Hippocampal formation (tissue), 2 donors: ENCODE results near the gene ARSG.
A peak's percentile ranks its signal among the peaks of the same experiment; 100 is the strongest.

ENCODE experiments used
- DNase-seq, 2 donors: peaks; one replicate each; lab custom pipeline; 2025; lab: John Stamatoyannopoulos, UW

Gene ARSG

GRCh38 chr17:68377771-68378267 lies 86.5 kb downstream of the ARSG start:
- no peak for DNase-seq

GRCh38 chr17:68378268-68379176 lies 87.2 kb downstream of the ARSG start:
- DNase-seq, result peak in 1 of 2 donors; percentile 7

DNA sequence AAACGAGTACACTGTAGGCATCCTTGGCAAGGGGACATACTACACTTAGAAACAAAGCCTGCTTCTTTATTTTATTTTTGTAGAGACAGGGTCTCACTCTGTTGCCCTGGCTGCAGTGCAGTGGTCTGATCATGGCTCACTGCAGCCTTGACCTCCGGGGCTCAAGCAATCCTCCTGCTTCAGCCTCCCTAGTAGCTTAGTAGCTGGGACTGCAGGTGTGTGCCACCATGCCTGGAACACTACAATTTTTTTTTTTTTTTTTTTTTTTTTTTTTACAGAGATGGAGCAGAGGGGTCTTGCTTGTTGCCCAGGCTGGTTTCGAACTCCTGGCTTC lies 87.8 kb downstream of the ARSG start:
- DNase-seq, result no peak

- DNase-seq, result no peak
These were observed 88.7 kb downstream of the ARSG start for GRCh38 chr17:68379692-68380677.

DNA sequence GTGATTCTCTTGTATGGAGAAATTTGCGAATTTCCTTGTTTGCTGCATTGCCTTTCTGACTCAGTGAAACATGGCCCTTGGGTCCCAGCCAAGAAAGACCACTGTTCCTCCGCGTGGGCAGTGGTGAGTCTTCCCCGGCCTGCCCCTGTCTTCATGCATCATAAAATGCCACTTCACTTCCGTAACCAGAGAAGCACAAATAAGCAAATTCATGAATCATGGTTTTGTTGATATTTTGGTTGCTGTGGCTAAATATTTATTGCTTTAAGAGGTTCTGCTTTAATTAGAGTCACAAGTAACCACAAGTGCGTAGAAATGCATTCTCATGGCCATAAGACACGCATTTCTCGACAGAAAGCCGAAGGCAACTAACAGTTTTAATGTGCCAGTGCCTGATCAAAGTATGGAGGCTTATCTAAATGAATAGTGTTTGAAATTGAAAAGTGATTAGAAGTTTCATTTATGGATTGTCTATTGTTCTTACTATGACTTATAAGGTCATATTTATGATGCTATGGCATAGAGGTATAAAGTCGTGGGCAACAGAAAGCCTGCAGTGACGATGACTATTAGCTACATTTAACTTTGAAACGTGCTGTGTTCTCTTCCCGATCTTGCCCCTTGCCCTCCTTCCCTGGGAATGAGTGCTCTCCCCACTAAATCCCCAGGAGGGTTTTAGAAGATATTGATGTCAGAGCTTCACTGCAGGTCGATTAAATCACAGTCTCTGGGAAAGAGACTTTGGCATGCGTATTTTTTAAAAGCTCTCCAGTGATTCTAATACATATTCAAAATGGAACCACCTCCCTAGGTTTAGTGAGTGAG lies 90.0 kb downstream of the ARSG start:
- no peak for DNase-seq

DNA sequence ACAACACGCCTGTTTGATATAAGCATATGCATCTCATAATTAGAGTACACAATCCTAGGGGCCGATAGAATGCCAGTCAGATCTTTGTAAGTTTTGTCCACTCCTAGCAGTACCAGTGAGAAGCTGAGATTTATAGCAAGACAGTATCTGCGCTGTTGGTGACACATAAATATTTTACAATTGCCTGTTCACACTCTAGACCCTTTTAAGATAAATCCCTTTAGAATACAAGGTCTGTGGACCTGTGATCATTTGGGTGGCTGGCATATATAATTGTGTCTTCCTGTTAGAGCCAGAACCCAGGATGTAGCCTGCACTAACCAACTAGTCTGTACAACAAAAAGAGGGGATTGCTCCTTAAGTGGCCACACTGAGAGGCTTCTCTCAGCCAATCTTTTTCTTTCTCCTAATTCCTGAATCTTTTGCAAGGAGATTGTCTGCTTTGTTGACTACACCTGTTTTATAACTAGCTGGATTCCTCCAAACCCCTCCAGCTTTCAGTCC lies 91.3 kb downstream of the ARSG start:
- DNase-seq, result no peak

- no peak for DNase-seq
These were observed 91.8 kb downstream of the ARSG start for GRCh38 chr17:68383120-68383442.

DNA sequence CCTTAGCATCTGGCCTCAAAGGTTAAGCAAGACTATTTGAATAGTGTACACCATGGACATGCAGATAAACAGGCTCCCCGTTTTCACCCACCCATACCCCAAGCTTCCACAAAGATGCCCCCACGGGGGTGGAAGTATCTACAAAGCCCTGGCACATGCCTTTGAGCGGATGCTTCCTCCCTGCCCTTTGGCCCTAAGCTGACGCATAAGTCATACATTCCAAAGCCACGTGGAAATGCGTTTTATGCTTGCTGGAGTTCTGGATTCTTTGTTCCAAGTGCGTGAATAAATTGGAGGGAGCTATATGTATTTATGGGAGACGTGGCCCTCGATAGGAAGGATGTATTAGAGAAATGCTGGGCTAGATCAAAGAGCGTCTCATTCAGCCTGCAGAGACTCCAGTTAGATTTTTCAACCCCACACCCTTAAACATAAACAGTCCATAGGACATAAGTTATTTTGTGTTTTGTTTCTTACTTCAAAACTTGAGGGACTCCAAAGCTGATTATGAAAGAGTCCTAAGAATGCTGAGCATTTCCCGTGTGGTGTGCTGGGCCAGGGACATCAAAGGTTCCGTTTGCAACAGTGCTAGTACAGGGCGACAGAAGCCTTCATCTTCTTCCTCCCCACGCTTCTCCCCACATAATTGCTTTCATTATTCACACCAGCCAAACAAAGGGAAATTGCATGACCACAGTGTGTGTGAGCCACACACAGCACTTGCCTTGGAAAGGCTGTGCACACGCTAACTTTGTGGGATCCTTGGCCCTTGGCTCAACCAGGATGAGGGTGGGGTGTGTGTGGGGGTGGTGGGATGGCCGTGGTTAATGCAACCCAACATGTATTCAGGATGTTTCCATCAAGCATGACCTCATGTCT lies 92.4 kb downstream of the ARSG start:
- DNase-seq, result no peak

- no peak for DNase-seq
These were observed 93.2 kb downstream of the ARSG start for GRCh38 chr17:68384471-68384870.

DNA sequence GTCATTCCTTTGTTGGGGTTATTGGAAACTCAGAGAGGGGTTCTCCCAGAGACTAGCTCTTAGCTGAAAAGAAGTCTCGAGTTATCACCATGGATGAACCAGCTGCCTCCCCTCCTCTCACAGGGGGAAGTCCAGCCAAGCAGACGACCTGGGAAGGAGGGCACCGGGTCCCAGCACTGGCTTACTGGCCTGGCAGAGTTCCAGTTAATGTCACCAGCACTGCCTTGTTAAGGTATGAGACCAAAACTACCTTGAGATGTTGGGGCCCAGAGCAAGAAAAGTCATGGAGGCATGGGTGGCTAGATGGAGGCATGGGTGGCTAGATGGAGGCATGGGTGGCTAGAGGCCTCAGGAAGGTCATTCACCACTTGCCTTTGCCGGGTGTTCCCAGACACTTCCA lies 93.6 kb downstream of the ARSG start:
- no peak for DNase-seq

GRCh38 chr17:68385490-68386215 lies 94.4 kb downstream of the ARSG start:
- no peak for DNase-seq

DNA sequence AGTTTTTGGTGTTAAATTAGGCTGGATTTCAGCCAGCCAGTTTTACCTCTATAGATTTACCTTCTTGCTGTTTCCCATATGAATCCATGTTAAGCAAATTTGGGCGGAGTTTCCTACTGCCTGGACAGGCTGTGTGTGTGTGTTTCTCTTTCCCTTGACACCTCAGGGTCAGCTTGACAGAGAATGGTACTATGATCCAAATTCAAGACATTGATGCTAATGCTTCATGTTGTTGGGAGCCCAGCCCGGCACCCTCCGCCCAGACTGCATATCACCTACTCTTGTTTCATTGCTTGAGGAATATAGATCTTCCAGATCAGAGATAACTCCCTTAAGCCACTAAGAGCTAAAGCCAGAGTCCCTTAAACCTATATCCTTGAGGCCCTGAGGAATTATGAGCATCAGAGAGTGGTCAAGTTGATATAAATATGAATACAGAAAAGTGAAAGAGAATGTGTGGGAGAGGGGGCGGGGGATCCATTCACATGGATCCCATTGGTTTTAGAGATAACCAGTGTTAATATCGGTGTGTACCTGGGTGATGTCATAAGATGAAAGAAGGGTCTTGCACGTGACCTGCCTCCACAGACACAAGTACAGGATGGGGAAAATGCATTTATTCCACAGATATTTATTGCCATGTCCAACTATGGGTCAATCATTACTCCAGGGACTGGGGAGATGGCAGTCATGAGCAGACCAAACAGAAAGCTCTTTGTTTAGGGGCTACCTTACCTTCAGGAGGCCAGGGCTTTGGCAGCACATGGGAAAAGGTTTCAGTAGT lies 96.3 kb downstream of the ARSG start:
- DNase-seq, result no peak

DNA sequence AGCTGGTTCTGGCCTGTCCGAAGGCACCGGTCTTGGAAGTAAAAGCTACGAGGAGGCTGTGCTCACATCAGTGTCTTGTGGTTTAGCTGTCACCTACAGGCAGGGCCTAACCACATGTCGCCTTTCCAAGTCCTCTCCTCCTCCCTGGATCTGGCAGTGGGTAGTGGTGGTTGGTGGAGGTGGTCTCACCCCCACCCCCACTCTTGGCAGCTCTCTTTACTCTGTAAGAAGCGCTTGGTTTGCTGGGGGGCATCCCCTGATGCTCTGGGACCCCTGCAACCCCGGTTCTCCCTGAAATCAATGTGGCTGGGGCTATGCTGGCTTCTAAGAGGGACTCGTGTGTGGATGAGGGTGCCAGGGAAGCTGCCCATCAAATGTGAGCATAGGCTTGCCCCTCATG lies 97.7 kb downstream of the ARSG start:
- no peak for DNase-seq

DNA sequence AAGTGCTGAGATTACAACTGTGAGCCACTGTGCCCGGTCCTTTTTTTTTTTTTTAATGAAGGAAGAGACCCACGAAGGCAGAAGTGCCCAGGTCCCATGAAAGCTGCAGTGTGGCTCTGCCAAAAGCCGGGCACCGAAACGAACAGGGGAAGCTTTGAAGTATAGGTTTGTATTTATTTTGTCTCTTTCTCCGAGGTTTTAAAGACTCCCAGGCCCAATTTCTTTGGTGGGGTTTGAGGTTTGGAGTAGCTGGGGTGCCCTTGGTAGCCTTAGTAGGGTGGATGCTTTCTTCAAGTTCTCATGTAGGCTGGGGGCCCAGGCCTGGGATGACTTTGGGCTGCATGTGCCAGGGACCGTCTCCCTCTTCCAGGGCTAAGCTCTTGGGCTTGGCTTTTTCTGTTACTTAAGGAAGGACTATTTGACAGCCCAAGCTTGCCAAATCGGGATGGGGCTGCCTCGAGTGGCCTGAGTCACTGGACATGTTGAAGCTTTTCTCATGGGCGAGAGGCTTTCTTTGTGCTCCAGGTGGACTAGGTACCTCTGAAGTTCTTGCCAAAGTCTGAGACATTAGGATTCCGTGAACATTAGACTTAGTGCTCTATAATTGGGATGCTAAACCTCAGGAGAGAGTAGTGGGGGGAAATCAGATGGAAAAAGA lies 99.7 kb downstream of the ARSG start:
- no peak for DNase-seq

DNA sequence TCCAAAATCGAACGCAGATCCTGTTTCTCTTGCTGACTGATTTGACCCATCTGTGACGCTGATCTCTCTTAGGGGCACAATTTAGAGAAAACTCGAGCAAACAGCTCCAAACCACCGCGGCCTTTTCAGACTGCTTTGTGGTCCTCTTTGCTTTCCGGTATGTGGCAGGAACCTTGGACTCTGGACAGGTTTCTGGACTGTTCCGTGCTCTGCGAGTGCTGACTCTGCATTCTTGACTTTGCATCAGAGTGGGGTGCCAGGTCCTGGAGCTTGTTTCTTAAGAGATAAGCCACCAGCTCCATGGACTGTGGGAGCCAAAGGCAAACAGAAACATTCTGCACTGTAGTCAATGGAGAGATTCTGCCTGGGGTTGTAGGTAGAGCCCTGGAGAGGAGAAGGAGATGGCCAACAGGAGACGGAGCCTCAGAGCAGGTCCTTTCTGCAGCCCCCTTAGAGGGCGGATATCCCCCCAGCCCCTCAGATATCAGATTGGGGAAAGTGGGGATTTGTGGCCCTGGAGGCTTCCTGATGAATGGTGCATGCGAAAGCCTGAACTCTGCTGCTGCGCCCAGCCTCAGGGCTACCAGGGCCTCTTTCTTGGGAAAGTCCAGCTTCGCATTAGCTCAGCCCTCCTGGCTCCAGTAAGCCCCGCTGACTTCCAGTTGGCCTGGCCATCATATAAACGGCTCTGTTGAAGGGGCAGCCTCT lies 100.4 kb downstream of the ARSG start:
- no peak for DNase-seq

GRCh38 chr17:68394608-68395331 lies 103.5 kb downstream of the ARSG start:
- no peak for DNase-seq
